ENCODE data around the gene SKI. TPM values are rescaled to one million over a fixed set of nuclear protein-coding genes. Genes with fewer than 3 reads are reported as not detected.

SKI gene
- total and polyA plus RNA-seq, 2 of the 4 experiments (the other 2 are of a cell fraction) = 2.3 to 20.1 TPM

GRCh38 chr1:2356911-2357845 lies 129.1 kb downstream of the SKI start:
- Histone ChIP-seq H2BK120ac (ENCODE audit: low read depth, low read length) (no peak overlapping the region), H4K91ac (ENCODE audit: insufficient read depth, low read depth, low read length) (no peak overlapping the region), H2AK5ac (ENCODE audit: low read depth, low read length) (no peak overlapping the region), H3K56ac (ENCODE audit: extremely low read depth, insufficient read depth, low read length) (no peak overlapping the region), H3K9me1 (ENCODE audit: insufficient read depth, low read length) (no peaks in the 10 kb centered on the region), H2BK20ac (ENCODE audit: low read depth, low read length) (no peak overlapping the region), H3K14ac (replicated peaks; ENCODE audit: low read depth, low read length) (no peak overlapping the region), H3K4me2 (ENCODE audit: low read depth, low read length) (no peak overlapping the region), H3K4ac (ENCODE audit: low read depth, low read length) (no peak overlapping the region), H3K79me1 (ENCODE audit: low read depth in 1 of 2, low read length in 2 of 2) (no peaks in the 10 kb centered on the region), H3K27me3 (ENCODE audit: control insufficient read depth, insufficient read depth, low read length) (no peaks in the 10 kb centered on the region), H2BK5ac (ENCODE audit: low read depth, low read length, poor library complexity, severe bottlenecking) (no peak overlapping the region), H4K20me1 (ENCODE audit: insufficient read depth, low read length) (no peaks in the 10 kb centered on the region), H3K9me3 (ENCODE audit: control insufficient read depth, insufficient read depth, low read length) (no peaks in the 10 kb centered on the region), H2AK9ac (replicated peaks; ENCODE audit: low read depth, low read length, poor library complexity) (no peak overlapping the region), H3K23ac (ENCODE audit: low read depth, low read length) (no peak overlapping the region), H4K8ac (ENCODE audit: low read depth in 2 of 2, low read length in 2 of 2) (no peak overlapping the region), H3K18ac (ENCODE audit: low read depth, low read length) (no peak overlapping the region), H2BK15ac (ENCODE audit: low read depth, low read length) (no peak overlapping the region), H3K27ac (ENCODE audit: insufficient read depth, low read length) (no peak overlapping the region), H3K4me3 (ENCODE audit: insufficient read depth, low read depth, low read length) (no peak overlapping the region), H3K4me1 (ENCODE audit: control insufficient read depth, insufficient read depth, low read length) (0 out of 2 replicates have a peak, but pooled peaks cover 3% of the 10 kb centered on the region), H4K5ac (ENCODE audit: low read depth, low read length) (no peak overlapping the region), H3K36me3 (ENCODE audit: control insufficient read depth, insufficient read depth, low read length) (no peaks in the 10 kb centered on the region), H2AFZ (replicated peaks; ENCODE audit: low read length, poor library complexity) (no peak overlapping the region), H3K9ac (ENCODE audit: low read depth, low read length) (no peak overlapping the region)
- dilution Hi-C loops (cut with HindIII; ENCODE audit: low sequenced_read_pairs, unreplicated experiment) (no loop called here), intact Hi-C loops (cut with micrococcal nuclease) (no loop called here), in situ Hi-C loops (cut with MboI; ENCODE audit: low sequenced_read_pairs) (loop anchor here (25.0 kb wide), 1 partner anchor 395 kb away; no protein-coding TSS in a partner anchor)
- no peak for ATAC-seq (ENCODE audit: low read depth)
- WGBS, 2 experiments (ENCODE audit: extremely low coverage in 2 of 2, insufficient read length in 1 of 2) = 81% methylated on average over 21 of the region's 37 CpGs; no CpG with 5 or more reads in 1 of the 2 experiments
- no peak for DNase-seq
- ChIA-PET CTCF (no interaction called here), POLR2A (ENCODE audit: unreplicated experiment) (no interaction called here)
- no TSS peak for BruUV-seq (replicated peaks)
- no peak for TF ChIP-seq CEBPB (IDR thresholded peaks at IDR 0.05; ENCODE audit: low read depth, low read length)
- no peak for TF ChIP-seq FOS (IDR thresholded peaks at IDR 0.05; ENCODE audit: low read depth, low read length)
- no peak for TF ChIP-seq MXI1 (IDR thresholded peaks at IDR 0.05; ENCODE audit: borderline replicate concordance, low read depth, low read length)
- TF ChIP-seq RCOR1 (IDR thresholded peaks at IDR 0.05; ENCODE audit: insufficient replicate concordance, low read length) = no peak
- TF ChIP-seq POLR2A (IDR thresholded peaks at IDR 0.05; ENCODE audit: low read depth, low read length) = no peak
- TF ChIP-seq CHD1 (IDR thresholded peaks at IDR 0.05; ENCODE audit: low read depth, low read length) = no peak
- no peak for TF ChIP-seq SMC3 (IDR thresholded peaks at IDR 0.05; ENCODE audit: low read depth, low read length)
- TF ChIP-seq USF2 (IDR thresholded peaks at IDR 0.05; ENCODE audit: low read depth, low read length) = no peak
- TF ChIP-seq BHLHE40 (IDR thresholded peaks at IDR 0.05; ENCODE audit: low read depth, low read length) = no peak
- TF ChIP-seq NFE2L2 (IDR thresholded peaks at IDR 0.05; ENCODE audit: low read depth, low read length) = no peak
- TF ChIP-seq MAFK (IDR thresholded peaks at IDR 0.05; ENCODE audit: low read depth, low read length) = no peak
- no peak for TF ChIP-seq MAZ (IDR thresholded peaks at IDR 0.05; ENCODE audit: borderline replicate concordance, low read depth, low read length)
- TF ChIP-seq RAD21 (IDR thresholded peaks at IDR 0.05; ENCODE audit: low read length) = no peak
- no peak for TF ChIP-seq RFX5 (IDR thresholded peaks at IDR 0.05; ENCODE audit: low read depth, low read length)
- no peak for TF ChIP-seq CTCF (conservative IDR thresholded peaks at IDR 0.05; ENCODE audit: low read depth, low read length)
